ENCODE measurements around the gene NAV2.
A peak's percentile ranks its signal among the peaks of the same experiment; 100 is the strongest.

Gene NAV2

GRCh38 chr11:20113149-20113438 is 400.5 kb downstream of the NAV2 start:
- no peak for TF ChIP-seq CTCF (IDR thresholded peaks at IDR 0.05)
- peaks cover 0 to 93% (median 38%) of the 10 kb centered on the region in 4 donors for H3K4me1 ChIP-seq
- H3K9me3 ChIP-seq: no peaks in the 10 kb centered on the region
- peaks cover 49 to 63% (median 63%) of the 10 kb centered on the region in 3 donors for H3K36me3 ChIP-seq
- no peaks in the 10 kb centered on the region for H3K27me3 ChIP-seq
- no peak overlapping the region for H3K4me3 ChIP-seq
- intact Hi-C loops (cut with DNase I; ENCODE audit: low total_unique reads): no loop called here
- DNase-seq: no peak
- H3K27ac ChIP-seq: peak overlapping the region; percentile 71 to 91

- intact Hi-C loops (cut with DNase I; ENCODE audit: low total_unique reads): no loop called here
Observed at GRCh38 chr11:20114588-20114987, 402.0 kb downstream of the NAV2 start.

GRCh38 chr11:20116825-20117224 is 404.2 kb downstream of the NAV2 start:
- H3K4me1 ChIP-seq: peaks cover 0 to 58% (median 20%) of the 10 kb centered on the region in 4 donors
- H3K9me3 ChIP-seq: no peaks in the 10 kb centered on the region
- no peak for DNase-seq
- intact Hi-C loops (cut with DNase I; ENCODE audit: low total_unique reads): no loop called here
- no peak overlapping the region for H3K4me3 ChIP-seq
- peak overlapping the region; percentile 6 to 91 for H3K27ac ChIP-seq
- H3K36me3 ChIP-seq: peaks cover 45 to 69% (median 68%) of the 10 kb centered on the region in 3 donors
- no peaks in the 10 kb centered on the region for H3K27me3 ChIP-seq
- no peak for TF ChIP-seq CTCF (IDR thresholded peaks at IDR 0.05)

More at GRCh38 chr11:20114588-20114987, 402.0 kb downstream of the NAV2 start:
- no peak for DNase-seq
- H3K27me3 ChIP-seq: no peaks in the 10 kb centered on the region
- H3K36me3 ChIP-seq: peaks cover 49 to 63% (median 63%) of the 10 kb centered on the region in 3 donors
- peaks cover 0 to 81% (median 38%) of the 10 kb centered on the region in 4 donors for H3K4me1 ChIP-seq
- H3K9me3 ChIP-seq: no peaks in the 10 kb centered on the region
- TF ChIP-seq CTCF (IDR thresholded peaks at IDR 0.05): no peak
- no peak overlapping the region for H3K4me3 ChIP-seq
- H3K27ac ChIP-seq: peak overlapping the region; percentile 50 to 91

- H3K27ac ChIP-seq: peak overlapping the region; percentile 6 to 91
Observed at GRCh38 chr11:20117291-20117690, 404.7 kb downstream of the NAV2 start.

GRCh38 chr11:20118209-20118608 is 405.6 kb downstream of the NAV2 start:
- Histone ChIP-seq H3K27ac (no peak overlapping the region), H3K4me3 (no peak overlapping the region), H3K27me3 (no peaks in the 10 kb centered on the region), H3K9me3 (no peaks in the 10 kb centered on the region), H3K4me1 (peaks cover 0 to 44% (median 8%) of the 10 kb centered on the region in 4 donors), H3K36me3 (peaks cover 45 to 69% (median 68%) of the 10 kb centered on the region in 3 donors)
- intact Hi-C loops (cut with DNase I; ENCODE audit: low total_unique reads): no loop called here
- no peak for TF ChIP-seq CTCF (IDR thresholded peaks at IDR 0.05)
- no peak for DNase-seq

More at GRCh38 chr11:20117291-20117690, 404.7 kb downstream of the NAV2 start:
- peaks cover 45 to 69% (median 68%) of the 10 kb centered on the region in 3 donors for H3K36me3 ChIP-seq
- DNase-seq: no peak
- no peaks in the 10 kb centered on the region for H3K27me3 ChIP-seq
- peaks cover 0 to 54% (median 15%) of the 10 kb centered on the region in 4 donors for H3K4me1 ChIP-seq
- intact Hi-C loops (cut with DNase I; ENCODE audit: low total_unique reads): no loop called here
- TF ChIP-seq CTCF (IDR thresholded peaks at IDR 0.05): no peak
- no peak overlapping the region for H3K4me3 ChIP-seq
- H3K9me3 ChIP-seq: no peaks in the 10 kb centered on the region

GRCh38 chr11:20119315-20119714 is 406.7 kb downstream of the NAV2 start:
- H3K36me3 ChIP-seq: peaks cover 44 to 64% (median 61%) of the 10 kb centered on the region in 3 donors
- no peaks in the 10 kb centered on the region for H3K9me3 ChIP-seq
- no peaks in the 10 kb centered on the region for H3K27me3 ChIP-seq
- intact Hi-C loops (cut with DNase I; ENCODE audit: low total_unique reads): no loop called here
- H3K27ac ChIP-seq: no peak overlapping the region
- TF ChIP-seq CTCF (IDR thresholded peaks at IDR 0.05): no peak
- peaks cover 0 to 33% (median 6%) of the 10 kb centered on the region in 4 donors for H3K4me1 ChIP-seq
- no peak for DNase-seq
- H3K4me3 ChIP-seq: no peak overlapping the region
